NCI-H345 (cell line): ENCODE measurements around the gene ATF7.
"Not testable (repeated sequence)": the region's sequence is repeated elsewhere in the genome, so short reads cannot be mapped to it uniquely, and the experiment has no call there.

Source experiments
- DNase-seq: peaks from one replicate; lab custom pipeline; 2025; lab: John Stamatoyannopoulos, UW

ATF7 gene

GRCh38 chr12:53564941-53565340, 61.2 kb downstream of the ATF7 start:
- no peak for DNase-seq

GRCh38 chr12:53564278-53564677, 61.9 kb downstream of the ATF7 start:
- no peak for DNase-seq

GRCh38 chr12:53563452-53564028, 62.6 kb downstream of the ATF7 start:
- DNase-seq: no peak

- DNase-seq: no peak
Observed at GRCh38 chr12:53561590-53561953, 64.6 kb downstream of the ATF7 start.

GRCh38 chr12:53560912-53561589, 65.1 kb downstream of the ATF7 start:
- no peak for DNase-seq

- DNase-seq: no peak
Observed at GRCh38 chr12:53560351-53560750, 65.8 kb downstream of the ATF7 start.

GRCh38 chr12:53558631-53559030, 67.6 kb downstream of the ATF7 start:
- no peak for DNase-seq

GRCh38 chr12:53552361-53553327, 73.5 kb downstream of the ATF7 start:
- DNase-seq: no peak

- DNase-seq: no peak
Observed at GRCh38 chr12:53551889-53552291, 74.3 kb downstream of the ATF7 start.

- DNase-seq: no peak
Observed at GRCh38 chr12:53550595-53550994, 75.6 kb downstream of the ATF7 start.

GRCh38 chr12:53550131-53550530, 76.1 kb downstream of the ATF7 start:
- DNase-seq: not testable (repeated sequence)

- DNase-seq: not testable (repeated sequence)
Observed at GRCh38 chr12:53548354-53548753, 77.8 kb downstream of the ATF7 start.

- peak; percentile 16 for DNase-seq
Observed at GRCh38 chr12:53543539-53543938, 82.6 kb downstream of the ATF7 start.

- DNase-seq: no peak
Observed at GRCh38 chr12:53539526-53539925, 86.7 kb downstream of the ATF7 start.

GRCh38 chr12:53538209-53538689, 87.9 kb downstream of the ATF7 start:
- DNase-seq: peak; percentile 11

GRCh38 chr12:53536962-53537361, 89.2 kb downstream of the ATF7 start:
- no peak for DNase-seq

GRCh38 chr12:53533471-53533870, 92.7 kb downstream of the ATF7 start:
- no peak for DNase-seq

GRCh38 chr12:53532524-53533445, 93.4 kb downstream of the ATF7 start:
- no peak for DNase-seq

GRCh38 chr12:53532021-53532420, 94.2 kb downstream of the ATF7 start:
- DNase-seq: no peak

GRCh38 chr12:53530920-53531319, 95.3 kb downstream of the ATF7 start:
- no peak for DNase-seq

- DNase-seq: no peak
Observed at GRCh38 chr12:53530061-53530460, 96.1 kb downstream of the ATF7 start.

- DNase-seq: no peak
Observed at GRCh38 chr12:53524476-53524875, 101.7 kb downstream of the ATF7 start.
